Neural progenitor cell (in vitro differentiated cells): Measurements from ENCODE around the gene ADGRG4. TPM values are rescaled to one million over a fixed set of nuclear protein-coding genes. Genes with fewer than 3 reads are reported as not detected.

Source experiments
- DNase-seq: peaks from one replicate; pipeline ENCODE4 v3.0.0-alpha.2; 2016; ENCODE audit warnings: low spot score
- H2AFZ ChIP-seq: fragments of 200-600 bp; sonication (generic); replicated peaks from 2 replicates; pipeline ENCODE4 v1.6.1; 2016; ENCODE audit warnings: antibody characterized with exemption
- H3F3A ChIP-seq: fragments of 200-600 bp; sonication (generic); 2 replicates; pipeline ENCODE4 v1.6.1; 2016; ENCODE audit warnings: antibody characterized with exemption, low read depth
- H3K27ac ChIP-seq: fragments of 200-600 bp; sonication (generic); 2 replicates; pipeline ENCODE4 v1.5.1; 2016; ENCODE audit warnings: mild to moderate bottlenecking
- H3K27me3 ChIP-seq: fragments of 200-600 bp; sonication (generic); 2 replicates; pipeline ENCODE4 v1.6.1; 2016; ENCODE audit warnings: mild to moderate bottlenecking, moderate library complexity
- H3K36me3 ChIP-seq: fragments of 200-600 bp; sonication (generic); 2 replicates; pipeline ENCODE4 v1.5.1; 2016
- H3K4me1 ChIP-seq: fragments of 200-600 bp; sonication (generic); 2 replicates; pipeline ENCODE4 v1.6.1; 2016; ENCODE audit warnings: mixed run types
- H3K4me2 ChIP-seq: fragments of 200-600 bp; sonication (generic); 2 replicates; pipeline ENCODE4 v1.6.1; 2016
- H3K4me3 ChIP-seq: fragments of 200-600 bp; sonication (generic); 2 replicates; pipeline ENCODE4 v1.5.1; 2016
- H3K79me2 ChIP-seq: fragments of 200-600 bp; sonication (generic); 2 replicates; pipeline ENCODE4 v1.6.1; 2016; ENCODE audit warnings: low read depth
- H3K9ac ChIP-seq: fragments of 200-600 bp; sonication (generic); 2 replicates; pipeline ENCODE4 v1.6.1; 2016
- H3K9me3 ChIP-seq: fragments of 200-600 bp; sonication (generic); 2 replicates; pipeline ENCODE4 v1.5.1; 2016; ENCODE audit warnings: low read depth
- H4K20me1 ChIP-seq: fragments of 200-600 bp; sonication (generic); 2 replicates; pipeline ENCODE4 v1.6.1; 2016; ENCODE audit warnings: low read depth
- H3K27ac Mint-ChIP-seq: 3 replicates; pipeline ENCODE4 v1.8.0; 2021; ENCODE audit warnings: mixed read lengths
- H3K27me3 Mint-ChIP-seq: 2 replicates; pipeline ENCODE4 v1.8.0; 2022; ENCODE audit warnings: low read depth, mild to moderate bottlenecking, inconsistent platforms, moderate library complexity, mixed read lengths; ENCODE audit not compliant: insufficient read depth
- H3K36me3 Mint-ChIP-seq: 3 replicates; pipeline ENCODE4 v1.8.0; 2021; ENCODE audit warnings: mixed read lengths
- H3K4me1 Mint-ChIP-seq: 3 replicates; pipeline ENCODE4 v1.8.0; 2021; ENCODE audit warnings: mixed read lengths
- H3K4me3 Mint-ChIP-seq: 3 replicates; pipeline ENCODE4 v1.8.0; 2021; ENCODE audit warnings: mild to moderate bottlenecking, moderate library complexity, mixed read lengths
- H3K9me3 Mint-ChIP-seq: 3 replicates; pipeline ENCODE4 v1.8.0; 2020; ENCODE audit warnings: mixed read lengths
- CTCF ChIP-seq: fragments of 200-600 bp; sonication (generic); IDR thresholded peaks from 2 replicates; pipeline ENCODE4 v1.5.1; 2017; ENCODE audit warnings: antibody characterized with exemption, mild to moderate bottlenecking
- EZH2 ChIP-seq: fragments of 200-600 bp; sonication (generic); IDR thresholded peaks from 2 replicates; pipeline ENCODE4 v1.6.1; 2017; ENCODE audit warnings: antibody characterized with exemption, mild to moderate bottlenecking, moderate library complexity
- EZH2phosphoT487 ChIP-seq: fragments of 200-600 bp; sonication (generic); IDR thresholded peaks from 2 replicates; pipeline ENCODE4 v1.6.1; 2017; ENCODE audit warnings: antibody characterized with exemption
- total RNA-seq: library from RNA; depleted of rRNA; stranded (reverse); fragments of >200 nt; gene quantifications from 2 replicates; pipeline ENCODE4 v1.2.3, GENCODE V29; 2015; ENCODE audit warnings: low replicate concordance

The ADGRG4 gene
- total RNA-seq, 1 donor from 2014 or later = not detected

- Histone ChIP-seq H3K79me2 (no peaks in the 10 kb centered on the region), H2AFZ (no peak overlapping the region), H3F3A (peaks cover 7% of the 10 kb centered on the region), H3K4me2 (no peak overlapping the region), H3K27me3 (no peaks in the 10 kb centered on the region), H3K36me3 (no peaks in the 10 kb centered on the region), H3K9ac (no peak overlapping the region), H3K4me3 (no peak overlapping the region), H4K20me1 (no peaks in the 10 kb centered on the region), H3K27ac (no peak overlapping the region), H3K4me1 (no peaks in the 10 kb centered on the region), H3K9me3 (peaks cover 5% of the 10 kb centered on the region)
- Mint-ChIP-seq H3K27ac (no peak overlapping the region), H3K4me1 (no peaks in the 10 kb centered on the region), H3K27me3 (peaks cover 2% of the 10 kb centered on the region), H3K4me3 (no peak overlapping the region), H3K9me3 (peaks cover 2% of the 10 kb centered on the region), H3K36me3 (no peaks in the 10 kb centered on the region)
- DNase-seq = no peak
- no peak for TF ChIP-seq EZH2phosphoT487
- TF ChIP-seq EZH2 = no peak
- no peak for TF ChIP-seq CTCF
Observed at GRCh38 chrX:136452614-136453013, 151.9 kb downstream of the ADGRG4 start.

GRCh38 chrX:136453114-136453513 is 152.4 kb downstream of the ADGRG4 start:
- no peak overlapping the region for H3K9ac ChIP-seq
- Mint-ChIP-seq H3K36me3 (no peaks in the 10 kb centered on the region), H3K4me1 (no peaks in the 10 kb centered on the region), H3K9me3 (peaks cover 2% of the 10 kb centered on the region), H3K27ac (no peak overlapping the region), H3K4me3 (no peak overlapping the region), H3K27me3 (peaks cover 2% of the 10 kb centered on the region)
- H3K4me2 ChIP-seq = no peak overlapping the region
- no peaks in the 10 kb centered on the region for H3K27me3 ChIP-seq
- H3K79me2 ChIP-seq = no peaks in the 10 kb centered on the region
- peaks cover 7% of the 10 kb centered on the region for H3F3A ChIP-seq
- no peak for DNase-seq
- TF ChIP-seq CTCF (no peak), EZH2phosphoT487 (no peak), EZH2 (no peak)
- H3K4me3 ChIP-seq = no peak overlapping the region
- H3K36me3 ChIP-seq = no peaks in the 10 kb centered on the region
- H3K4me1 ChIP-seq = no peaks in the 10 kb centered on the region
- H2AFZ ChIP-seq = no peak overlapping the region
- no peak overlapping the region for H3K27ac ChIP-seq
- peaks cover 5% of the 10 kb centered on the region for H3K9me3 ChIP-seq
- H4K20me1 ChIP-seq = no peaks in the 10 kb centered on the region

- H3K9me3 Mint-ChIP-seq = peaks cover 2% of the 10 kb centered on the region
- TF ChIP-seq CTCF (no peak), EZH2phosphoT487 (no peak), EZH2 (no peak)
- H3K27ac Mint-ChIP-seq = no peak overlapping the region
- H3K9me3 ChIP-seq = peaks cover 5% of the 10 kb centered on the region
- H4K20me1 ChIP-seq = no peaks in the 10 kb centered on the region
- H3K27ac ChIP-seq = no peak overlapping the region
- peaks cover 2% of the 10 kb centered on the region for H3K27me3 Mint-ChIP-seq
- no peak overlapping the region for H3K4me2 ChIP-seq
- H3K9ac ChIP-seq = no peak overlapping the region
- H3K36me3 Mint-ChIP-seq = no peaks in the 10 kb centered on the region
- H3K4me1 ChIP-seq = no peaks in the 10 kb centered on the region
- H3K4me3 Mint-ChIP-seq = no peak overlapping the region
- no peaks in the 10 kb centered on the region for H3K27me3 ChIP-seq
- peaks cover 7% of the 10 kb centered on the region for H3F3A ChIP-seq
- no peak overlapping the region for H3K4me3 ChIP-seq
- H2AFZ ChIP-seq = no peak overlapping the region
- no peaks in the 10 kb centered on the region for H3K4me1 Mint-ChIP-seq
- no peak for DNase-seq
- no peaks in the 10 kb centered on the region for H3K36me3 ChIP-seq
- no peaks in the 10 kb centered on the region for H3K79me2 ChIP-seq
Observed at GRCh38 chrX:136453771-136454170, 153.0 kb downstream of the ADGRG4 start.

GRCh38 chrX:136456133-136456532 is 155.4 kb downstream of the ADGRG4 start:
- H3K27me3 Mint-ChIP-seq = peaks cover 2% of the 10 kb centered on the region
- Histone ChIP-seq H3F3A (peaks cover 2% of the 10 kb centered on the region), H2AFZ (no peak overlapping the region), H3K79me2 (no peaks in the 10 kb centered on the region), H3K9ac (no peak overlapping the region), H3K36me3 (no peaks in the 10 kb centered on the region), H3K27ac (no peak overlapping the region), H3K4me1 (no peaks in the 10 kb centered on the region), H3K27me3 (no peaks in the 10 kb centered on the region), H3K4me3 (no peak overlapping the region), H4K20me1 (no peaks in the 10 kb centered on the region), H3K9me3 (peaks cover 5% of the 10 kb centered on the region), H3K4me2 (no peak overlapping the region)
- H3K4me1 Mint-ChIP-seq = no peaks in the 10 kb centered on the region
- H3K9me3 Mint-ChIP-seq = peaks cover 2% of the 10 kb centered on the region
- H3K4me3 Mint-ChIP-seq = no peak overlapping the region
- H3K36me3 Mint-ChIP-seq = no peaks in the 10 kb centered on the region
- DNase-seq = no peak
- H3K27ac Mint-ChIP-seq = no peak overlapping the region
- TF ChIP-seq CTCF (no peak), EZH2 (no peak), EZH2phosphoT487 (no peak)
